ENCODE data around the gene CYB561D2.

The CYB561D2 gene

GRCh38 chr3:50334339-50335075, 16.2 kb upstream of the CYB561D2 start:
- H3K4me1 ChIP-seq (ENCODE audit: low read length): peaks cover 4% of the 10 kb centered on the region; the same call in 1 of the 2 replicates
- no peak overlapping the region for H3K4me3 ChIP-seq (ENCODE audit: low read length)
- no peak overlapping the region for H2AFZ ChIP-seq (ENCODE audit: low read length)
- TF ChIP-seq, protein P1, sequence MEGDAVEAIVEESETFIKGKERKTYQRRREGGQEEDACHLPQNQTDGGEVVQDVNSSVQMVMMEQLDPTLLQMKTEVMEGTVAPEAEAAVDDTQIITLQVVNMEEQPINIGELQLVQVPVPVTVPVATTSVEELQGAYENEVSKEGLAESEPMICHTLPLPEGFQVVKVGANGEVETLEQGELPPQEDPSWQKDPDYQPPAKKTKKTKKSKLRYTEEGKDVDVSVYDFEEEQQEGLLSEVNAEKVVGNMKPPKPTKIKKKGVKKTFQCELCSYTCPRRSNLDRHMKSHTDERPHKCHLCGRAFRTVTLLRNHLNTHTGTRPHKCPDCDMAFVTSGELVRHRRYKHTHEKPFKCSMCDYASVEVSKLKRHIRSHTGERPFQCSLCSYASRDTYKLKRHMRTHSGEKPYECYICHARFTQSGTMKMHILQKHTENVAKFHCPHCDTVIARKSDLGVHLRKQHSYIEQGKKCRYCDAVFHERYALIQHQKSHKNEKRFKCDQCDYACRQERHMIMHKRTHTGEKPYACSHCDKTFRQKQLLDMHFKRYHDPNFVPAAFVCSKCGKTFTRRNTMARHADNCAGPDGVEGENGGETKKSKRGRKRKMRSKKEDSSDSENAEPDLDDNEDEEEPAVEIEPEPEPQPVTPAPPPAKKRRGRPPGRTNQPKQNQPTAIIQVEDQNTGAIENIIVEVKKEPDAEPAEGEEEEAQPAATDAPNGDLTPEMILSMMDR (IDR thresholded peaks at IDR 0.05; ENCODE audit: low read length): no peak
- no peak for TF ChIP-seq EZH2 (optimal IDR thresholded peaks at IDR 0.05; ENCODE audit: low read depth, low read length)
- TF ChIP-seq EZH2phosphoT487 (IDR thresholded peaks at IDR 0.05; ENCODE audit: low read length): no peak
- H3K79me2 ChIP-seq (ENCODE audit: low read length): peaks cover 74% of the 10 kb centered on the region
- H3F3A ChIP-seq (ENCODE audit: insufficient read depth, low read length): peaks cover 20% of the 10 kb centered on the region
- H3K9me2 ChIP-seq (replicated peaks; ENCODE audit: insufficient read depth, low read length): no peaks in the 10 kb centered on the region
- DNase-seq: no peak
- H3K9me3 ChIP-seq (replicated peaks; ENCODE audit: insufficient read depth, low read length): no peaks in the 10 kb centered on the region
- H3K36me3 ChIP-seq (replicated peaks; ENCODE audit: insufficient read depth, low read length): peaks cover 14% of the 10 kb centered on the region
- H4K20me1 ChIP-seq (ENCODE audit: insufficient read depth, low read length): no peaks in the 10 kb centered on the region
- no peak overlapping the region for H3K27ac ChIP-seq (ENCODE audit: low read length)
- H3K9ac ChIP-seq (ENCODE audit: low read length): no peak overlapping the region; the same call in 1 of the 2 replicates
- H3K27me3 ChIP-seq (replicated peaks; ENCODE audit: insufficient read depth, low read length): no peaks in the 10 kb centered on the region
- H3K4me2 ChIP-seq (ENCODE audit: low read depth, low read length): peak overlapping the region; percentile 34; the same call in 1 of the 2 replicates

GRCh38 chr3:50336452-50337174, 14.0 kb upstream of the CYB561D2 start:
- no peaks in the 10 kb centered on the region for H4K20me1 ChIP-seq (ENCODE audit: insufficient read depth, low read length)
- peaks cover 61% of the 10 kb centered on the region for H3K79me2 ChIP-seq (ENCODE audit: low read length)
- no peak for TF ChIP-seq EZH2phosphoT487 (IDR thresholded peaks at IDR 0.05; ENCODE audit: low read length)
- TF ChIP-seq, protein P1 (IDR thresholded peaks at IDR 0.05; ENCODE audit: low read length): no peak
- TF ChIP-seq EZH2 (optimal IDR thresholded peaks at IDR 0.05; ENCODE audit: low read depth, low read length): no peak
- no peak for DNase-seq
- H3K4me2 ChIP-seq (ENCODE audit: low read depth, low read length): peak overlapping the region; percentile 98
- H3K9me2 ChIP-seq (replicated peaks; ENCODE audit: insufficient read depth, low read length): no peaks in the 10 kb centered on the region
- peaks cover 4% of the 10 kb centered on the region; the same call in 1 of the 2 replicates for H3K36me3 ChIP-seq (replicated peaks; ENCODE audit: insufficient read depth, low read length)
- peaks cover 17% of the 10 kb centered on the region for H3F3A ChIP-seq (ENCODE audit: insufficient read depth, low read length)
- H3K9me3 ChIP-seq (replicated peaks; ENCODE audit: insufficient read depth, low read length): no peaks in the 10 kb centered on the region
- H3K4me1 ChIP-seq (ENCODE audit: low read length): peaks cover 4% of the 10 kb centered on the region; the same call in 1 of the 2 replicates
- H2AFZ ChIP-seq (ENCODE audit: low read length): peak overlapping the region; percentile 81
- peak overlapping the region; percentile 97 for H3K9ac ChIP-seq (ENCODE audit: low read length)
- peak overlapping the region; percentile 99 for H3K4me3 ChIP-seq (ENCODE audit: low read length)
- peaks cover 10% of the 10 kb centered on the region; the same call in 1 of the 2 replicates for H3K27me3 ChIP-seq (replicated peaks; ENCODE audit: insufficient read depth, low read length)
- peak overlapping the region; percentile 86 for H3K27ac ChIP-seq (ENCODE audit: low read length)

DNA sequence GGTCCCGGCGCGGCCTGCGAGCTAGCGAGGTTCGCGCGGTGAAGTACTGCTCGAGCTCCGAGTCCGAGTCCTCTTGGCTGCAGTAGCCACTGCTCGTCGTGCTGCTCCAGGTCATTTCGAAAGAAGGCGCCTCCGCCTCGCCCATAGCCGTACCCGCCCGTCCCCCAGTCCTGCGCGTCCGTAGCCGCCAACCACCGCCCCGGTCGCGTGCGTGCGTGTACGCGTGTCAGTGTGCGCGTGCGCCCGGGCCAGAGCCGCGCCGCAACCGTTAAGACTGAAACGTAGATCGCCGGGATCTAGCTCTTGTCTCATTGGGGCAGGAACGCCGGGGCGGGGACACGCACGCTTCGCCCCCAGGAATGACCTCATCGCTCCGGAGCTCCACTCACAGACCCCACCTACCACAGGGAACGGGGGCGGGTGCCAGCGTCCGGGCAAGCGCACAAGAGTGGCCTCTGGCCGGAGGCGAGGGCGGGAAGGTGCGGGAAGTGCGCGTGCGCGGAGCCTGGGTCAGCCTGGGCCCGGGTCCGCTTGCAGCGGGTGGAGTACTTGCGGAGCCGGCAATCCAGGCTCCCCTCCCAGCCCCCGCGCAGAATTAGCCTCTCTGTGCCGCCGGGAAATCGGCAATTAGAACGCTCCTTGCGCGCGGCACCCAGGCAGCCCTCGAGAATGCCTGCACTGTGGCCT, 13.3 kb upstream of the CYB561D2 start:
- Histone ChIP-seq H3K27me3 (replicated peaks; ENCODE audit: insufficient read depth, low read length) (peaks cover 10% of the 10 kb centered on the region; the same call in 1 of the 2 replicates), H3K9me2 (replicated peaks; ENCODE audit: insufficient read depth, low read length) (no peaks in the 10 kb centered on the region), H3K4me3 (ENCODE audit: low read length) (peak overlapping the region; percentile 99), H3K4me1 (ENCODE audit: low read length) (peaks cover 4% of the 10 kb centered on the region; the same call in 1 of the 2 replicates), H3K9ac (ENCODE audit: low read length) (peak overlapping the region; percentile 97), H3F3A (ENCODE audit: insufficient read depth, low read length) (peaks cover 17% of the 10 kb centered on the region), H4K20me1 (ENCODE audit: insufficient read depth, low read length) (no peaks in the 10 kb centered on the region), H2AFZ (ENCODE audit: low read length) (peak overlapping the region; percentile 92), H3K27ac (ENCODE audit: low read length) (peak overlapping the region; percentile 86), H3K4me2 (ENCODE audit: low read depth, low read length) (peak overlapping the region; percentile 98), H3K79me2 (ENCODE audit: low read length) (peaks cover 54% of the 10 kb centered on the region), H3K36me3 (replicated peaks; ENCODE audit: insufficient read depth, low read length) (no peaks in the 10 kb centered on the region), H3K9me3 (replicated peaks; ENCODE audit: insufficient read depth, low read length) (no peaks in the 10 kb centered on the region)
- TF ChIP-seq, protein P1 (IDR thresholded peaks at IDR 0.05; ENCODE audit: low read length): no peak
- TF ChIP-seq EZH2 (optimal IDR thresholded peaks at IDR 0.05; ENCODE audit: low read depth, low read length) (no peak), EZH2phosphoT487 (IDR thresholded peaks at IDR 0.05; ENCODE audit: low read length) (no peak)
- peak; percentile 99 for DNase-seq

All from MM.1S (cell line).